HEK293 (cell line): Measurements from ENCODE around the gene CSMD2.

Source experiments
- CTCF ChIA-PET: fragments of 350-600 bp; formaldehyde crosslinking; extraction: SDS; loops from one replicate; lab custom pipeline; 2021; ENCODE audit warnings: antibody characterized with exemption; lab: Yijun Ruan, JAX
- POLR2A ChIA-PET: fragments of 300-600 bp; formaldehyde crosslinking; extraction: SDS; loops from one replicate; lab custom pipeline; 2020; ENCODE audit warnings: antibody characterized with exemption, inconsistent platforms; lab: Yijun Ruan, JAX
- H3K27ac ChIP-seq: fragments of 200-500 bp; sonication (Bioruptor generic); 2 replicates; pipeline ENCODE4 v1.5.1; 2014; ENCODE audit warnings: low read depth, low read length, control low read depth, inconsistent platforms; ENCODE audit errors: extremely low read depth
- H3K36me3 ChIP-seq, 2 experiments: fragments of 200-500 bp in 1 of 2; sonication (Bioruptor generic) in 1 of 2; 1 replicate in 1 of 2; 2 replicates in 1 of 2; pipeline ENCODE4 v1.5.1; 2014 to 2017; ENCODE audit warnings: inconsistent platforms in 2 of 2, low read length in 2 of 2; ENCODE audit not compliant: control insufficient read depth in 2 of 2, insufficient read depth in 1 of 2
- H3K4me1 ChIP-seq: fragments of 200-500 bp; sonication (Bioruptor generic); 2 replicates; pipeline ENCODE4 v1.5.1; 2014; ENCODE audit warnings: mild to moderate bottlenecking, low read length, inconsistent platforms; ENCODE audit not compliant: control insufficient read depth, insufficient read depth
- H3K4me3 ChIP-seq: 2 replicates; pipeline ENCODE4 v1.5.1; 2011; ENCODE audit warnings: low read depth, mild to moderate bottlenecking, control low read depth, low read length, moderate library complexity
- H3K9me3 ChIP-seq: fragments of 200-500 bp; sonication (Bioruptor generic); 2 replicates; pipeline ENCODE4 v1.5.1; 2014; ENCODE audit warnings: low read depth, low read length, inconsistent platforms; ENCODE audit not compliant: control insufficient read depth, insufficient read depth
- GLI4 ChIP-seq: fragments of 450-650 bp; formaldehyde crosslinking; IDR thresholded peaks from 2 replicates; pipeline ENCODE4 v1.5.1; 2016; ENCODE audit warnings: missing biosample characterization, missing genetic modification characterization
- IKZF3 ChIP-seq: fragments of 450-650 bp; IDR thresholded peaks from 2 replicates; pipeline ENCODE4 v1.5.0; 2018; ENCODE audit warnings: missing biosample characterization, mild to moderate bottlenecking, missing genetic modification characterization, moderate library complexity
- KLF9 ChIP-seq: fragments of 450-650 bp; formaldehyde crosslinking; IDR thresholded peaks from 2 replicates; pipeline ENCODE4 v1.5.1; 2016; ENCODE audit warnings: missing biosample characterization, missing genetic modification characterization, low read depth
- SALL2 ChIP-seq: fragments of 450-650 bp; formaldehyde crosslinking; IDR thresholded peaks from 2 replicates; pipeline ENCODE4 v1.5.0; 2017; ENCODE audit warnings: missing biosample characterization, mild to moderate bottlenecking, missing genetic modification characterization, borderline replicate concordance
- WT1 ChIP-seq: fragments of 450-650 bp; formaldehyde crosslinking; IDR thresholded peaks from 2 replicates; pipeline ENCODE4 v1.5.1; 2016; ENCODE audit warnings: missing biosample characterization, missing genetic modification characterization
- ZBTB21 ChIP-seq: fragments of 450-650 bp; formaldehyde crosslinking; IDR thresholded peaks from 2 replicates; pipeline ENCODE4 v1.5.1; 2017; ENCODE audit warnings: missing biosample characterization, missing genetic modification characterization
- ZNF140 ChIP-seq: fragments of 450-650 bp; formaldehyde crosslinking; IDR thresholded peaks from 2 replicates; pipeline ENCODE4 v1.5.1; 2016; ENCODE audit warnings: missing biosample characterization, missing genetic modification characterization
- ZNF23 ChIP-seq: fragments of 450-650 bp; formaldehyde crosslinking; IDR thresholded peaks from 2 replicates; pipeline ENCODE4 v1.5.1; 2016; ENCODE audit warnings: missing biosample characterization, missing genetic modification characterization, borderline replicate concordance
- ZNF24 ChIP-seq: fragments of 450-650 bp; formaldehyde crosslinking; IDR thresholded peaks from 2 replicates; pipeline ENCODE4 v1.5.1; 2016; ENCODE audit warnings: missing biosample characterization, missing genetic modification characterization
- ZNF248 ChIP-seq: fragments of 450-650 bp; formaldehyde crosslinking; IDR thresholded peaks from 2 replicates; pipeline ENCODE4 v1.5.1; 2017; ENCODE audit warnings: missing biosample characterization, missing genetic modification characterization
- ZNF280C ChIP-seq: fragments of 450-650 bp; formaldehyde crosslinking; IDR thresholded peaks from 2 replicates; pipeline ENCODE4 v1.5.1; 2016; ENCODE audit warnings: missing biosample characterization, missing genetic modification characterization
- ZNF350 ChIP-seq: fragments of 450-650 bp; formaldehyde crosslinking; IDR thresholded peaks from 2 replicates; pipeline ENCODE4 v1.5.0; 2017; ENCODE audit warnings: missing biosample characterization, mild to moderate bottlenecking, missing genetic modification characterization
- ZNF404 ChIP-seq: fragments of 450-650 bp; formaldehyde crosslinking; IDR thresholded peaks from 2 replicates; pipeline ENCODE4 v1.5.1; 2017; ENCODE audit warnings: missing biosample characterization, missing genetic modification characterization
- ZNF48 ChIP-seq: fragments of 450-650 bp; formaldehyde crosslinking; IDR thresholded peaks from 2 replicates; pipeline ENCODE4 v1.5.1; 2016; ENCODE audit warnings: missing biosample characterization, missing genetic modification characterization
- ZNF544 ChIP-seq: fragments of 450-650 bp; formaldehyde crosslinking; IDR thresholded peaks from 2 replicates; pipeline ENCODE4 v1.5.0; 2017; ENCODE audit warnings: missing biosample characterization, missing genetic modification characterization
- ZNF548 ChIP-seq: fragments of 450-650 bp; formaldehyde crosslinking; IDR thresholded peaks from 2 replicates; pipeline ENCODE4 v1.5.1; 2016; ENCODE audit warnings: missing biosample characterization, missing genetic modification characterization
- ZNF555 ChIP-seq: fragments of 450-650 bp; formaldehyde crosslinking; conservative IDR thresholded peaks from 2 replicates; pipeline ENCODE4 v1.5.1; 2017; ENCODE audit warnings: missing biosample characterization, mild to moderate bottlenecking, missing genetic modification characterization, inconsistent platforms
- ZNF596 ChIP-seq: fragments of 450-650 bp; IDR thresholded peaks from 2 replicates; pipeline ENCODE4 v1.5.0; 2018; ENCODE audit warnings: missing biosample characterization, mild to moderate bottlenecking, missing genetic modification characterization, moderate library complexity
- ZNF621 ChIP-seq: fragments of 450-650 bp; formaldehyde crosslinking; IDR thresholded peaks from 2 replicates; pipeline ENCODE4 v1.5.1; 2017; ENCODE audit warnings: missing biosample characterization, missing genetic modification characterization
- ZNF623 ChIP-seq: fragments of 450-650 bp; formaldehyde crosslinking; IDR thresholded peaks from 2 replicates; pipeline ENCODE4 v1.5.1; 2016; ENCODE audit warnings: missing biosample characterization, missing genetic modification characterization
- ZNF624 ChIP-seq: fragments of 450-650 bp; formaldehyde crosslinking; IDR thresholded peaks from 2 replicates; pipeline ENCODE4 v1.5.1; 2017; ENCODE audit warnings: missing biosample characterization, missing genetic modification characterization
- ZNF747 ChIP-seq: fragments of 450-650 bp; formaldehyde crosslinking; IDR thresholded peaks from 2 replicates; pipeline ENCODE4 v1.5.1; 2016; ENCODE audit warnings: missing biosample characterization, missing genetic modification characterization
- ZNF791 ChIP-seq: fragments of 450-650 bp; formaldehyde crosslinking; IDR thresholded peaks from 2 replicates; pipeline ENCODE4 v1.5.1; 2016; ENCODE audit warnings: missing biosample characterization, missing genetic modification characterization
- ZSCAN23 ChIP-seq: fragments of 450-650 bp; formaldehyde crosslinking; IDR thresholded peaks from 2 replicates; pipeline ENCODE4 v1.5.1; 2016; ENCODE audit warnings: missing biosample characterization, missing genetic modification characterization
- TF ChIP-seq, protein P1 (sequence below): fragments of 450-650 bp; formaldehyde crosslinking; IDR thresholded peaks from 2 replicates; pipeline ENCODE4 v1.5.1; 2016; ENCODE audit warnings: missing biosample characterization, missing genetic modification characterization

Gene CSMD2

DNA sequence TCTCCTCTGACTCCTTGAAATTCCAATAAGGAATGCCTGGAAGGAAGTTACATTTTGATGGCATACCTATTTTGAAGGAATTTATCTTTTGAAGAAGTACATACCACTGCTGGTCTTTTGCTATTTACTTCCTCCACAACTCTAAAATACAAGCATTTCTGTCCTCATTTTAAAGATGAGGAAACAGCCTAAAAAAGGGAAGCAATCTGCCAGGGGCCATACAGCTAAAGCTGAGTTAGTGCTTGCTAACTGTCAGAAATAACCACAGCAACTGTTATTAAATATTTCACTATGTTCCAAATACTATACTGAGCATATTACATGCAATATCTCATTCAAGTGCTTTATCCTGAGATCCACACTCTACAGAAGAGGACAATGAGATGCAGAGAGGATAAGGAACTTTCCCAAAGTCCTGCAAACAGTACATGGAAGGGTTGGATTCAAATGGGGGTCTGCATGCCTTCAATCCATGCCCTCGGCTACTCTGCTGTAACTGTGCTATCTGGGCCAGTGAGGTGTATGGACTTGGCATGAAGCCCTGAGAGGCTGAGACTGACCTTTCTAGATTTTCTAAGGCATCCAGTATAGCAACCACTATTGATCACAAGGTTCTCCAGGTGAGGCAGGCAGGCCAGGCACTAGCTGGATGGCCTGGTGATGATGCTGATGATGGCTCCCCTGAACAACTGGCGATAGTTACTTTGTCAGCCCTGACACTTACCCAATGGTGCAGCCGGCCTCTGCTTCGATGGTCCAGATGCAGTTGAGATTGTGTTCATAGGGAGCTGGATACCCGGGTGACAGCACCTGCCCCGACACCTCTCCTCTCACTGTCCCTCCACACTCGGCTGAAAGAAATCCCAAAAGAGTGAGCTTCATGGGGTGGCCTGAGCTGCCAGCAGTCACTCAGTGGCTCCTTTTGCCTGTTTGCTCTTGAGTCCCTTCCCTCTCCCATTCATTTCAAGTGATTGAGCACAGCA, 472.5 kb downstream of the CSMD2 start:
- H3K4me1 ChIP-seq, result no peaks in the 10 kb centered on the region
- no peak overlapping the region for H3K4me3 ChIP-seq
- TF ChIP-seq ZNF23 (tag by site-specific recombination) (no peak), SALL2 (no peak), ZSCAN23 (tag by site-specific recombination) (no peak), WT1 (tag by site-specific recombination) (no peak), ZNF404 (tag by site-specific recombination) (no peak), ZNF48 (tag by site-specific recombination) (no peak), ZNF596 (tag by site-specific recombination) (no peak), ZBTB21 (tag by site-specific recombination) (no peak), ZNF555 (tag by site-specific recombination) (no peak), ZNF140 (no peak), ZNF623 (no peak)
- H3K27ac ChIP-seq, result no peak overlapping the region
- ChIA-PET POLR2A (no interaction called here), CTCF (no interaction called here)
- no peaks in the 10 kb centered on the region for H3K9me3 ChIP-seq
- H3K36me3 ChIP-seq, result no peaks in the 10 kb centered on the region

DNA sequence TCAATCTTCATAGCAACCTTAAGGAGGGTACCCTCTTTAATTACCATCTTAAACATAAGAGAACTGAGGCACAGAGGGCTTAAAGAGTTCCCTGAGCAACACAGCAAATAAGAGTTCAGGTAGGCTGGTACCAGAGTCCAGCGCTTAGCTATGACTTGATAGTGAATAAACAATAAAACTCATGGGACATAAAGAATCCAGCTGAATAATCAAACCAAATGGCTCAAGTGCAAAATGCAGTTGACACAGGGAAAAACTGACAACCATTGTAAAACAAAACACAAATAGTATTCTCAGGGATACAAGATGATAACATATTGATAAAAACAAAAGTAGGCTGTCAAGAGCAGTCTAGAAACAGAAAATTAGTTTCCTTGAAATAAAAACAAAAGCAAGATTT, 478.0 kb downstream of the CSMD2 start:
- POLR2A ChIA-PET, result no interaction called here
- no peak overlapping the region for H3K4me3 ChIP-seq
- H3K9me3 ChIP-seq, result no peaks in the 10 kb centered on the region
- no peak for TF ChIP-seq ZNF350 (tag by site-specific recombination)
- TF ChIP-seq ZNF548 (tag by site-specific recombination), result no peak
- no peak for TF ChIP-seq ZNF280C (tag by site-specific recombination)
- no peak for TF ChIP-seq ZNF248 (tag by site-specific recombination)
- H3K27ac ChIP-seq, result no peak overlapping the region
- H3K4me1 ChIP-seq, result no peaks in the 10 kb centered on the region
- CTCF ChIA-PET, result interaction anchor here (0.6 to 0.7 kb wide), 2 partner anchors 15 to 56 kb away, joined by 3 read pairs; no protein-coding TSS in a partner anchor
- H3K36me3 ChIP-seq, result no peaks in the 10 kb centered on the region

GRCh38 chr1:33686551-33686950, 478.5 kb downstream of the CSMD2 start:
- CTCF ChIA-PET, result interaction anchor here (0.6 to 0.7 kb wide), 2 partner anchors 15 to 56 kb away, joined by 3 read pairs; no protein-coding TSS in a partner anchor
- no peaks in the 10 kb centered on the region for H3K4me1 ChIP-seq
- POLR2A ChIA-PET, result no interaction called here
- TF ChIP-seq ZNF623 (no peak), GLI4 (tag by site-specific recombination) (no peak)
- TF ChIP-seq, all 188 proteins: peak for 0
- no peak overlapping the region for H3K27ac ChIP-seq
- no peaks in the 10 kb centered on the region for H3K36me3 ChIP-seq
- H3K9me3 ChIP-seq, result no peaks in the 10 kb centered on the region
- H3K4me3 ChIP-seq, result no peak overlapping the region

DNA sequence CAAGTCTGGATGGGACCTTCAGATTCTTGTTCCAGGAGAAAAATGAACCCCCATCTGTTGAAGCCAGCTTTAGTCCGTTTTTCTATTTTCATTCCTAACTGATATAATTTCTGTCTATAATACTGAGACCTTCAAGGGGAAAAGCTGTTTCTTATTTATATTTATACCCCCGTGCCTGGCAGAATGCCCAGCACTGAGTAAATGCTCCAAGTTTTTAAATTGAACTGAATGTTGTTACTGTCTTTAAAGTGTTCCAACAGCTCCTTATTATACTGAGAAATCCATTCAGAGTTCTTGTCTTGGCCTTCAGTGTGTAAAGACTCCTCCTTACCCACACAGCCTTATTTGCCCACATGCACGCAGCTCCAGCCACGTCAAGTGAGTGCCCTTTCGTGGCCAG, 479.8 kb downstream of the CSMD2 start:
- Histone ChIP-seq H3K9me3 (no peaks in the 10 kb centered on the region), H3K36me3 (no peaks in the 10 kb centered on the region), H3K4me3 (no peak overlapping the region), H3K4me1 (no peaks in the 10 kb centered on the region), H3K27ac (no peak overlapping the region)
- ChIA-PET POLR2A (no interaction called here), CTCF (interaction anchor here (0.7 to 1.3 kb wide), 2 partner anchors 52 to 424 kb away, joined by 3 read pairs; no protein-coding TSS in a partner anchor)
- TF ChIP-seq ZNF621 (tag by site-specific recombination) (no peak), ZNF544 (tag by site-specific recombination) (no peak), ZNF747 (tag by site-specific recombination) (no peak), IKZF3 (no peak), ZNF791 (tag by site-specific recombination) (no peak), KLF9 (no peak), ZNF624 (tag by site-specific recombination) (no peak), ZNF24 (tag by site-specific recombination) (no peak)
- TF ChIP-seq, protein P1, sequence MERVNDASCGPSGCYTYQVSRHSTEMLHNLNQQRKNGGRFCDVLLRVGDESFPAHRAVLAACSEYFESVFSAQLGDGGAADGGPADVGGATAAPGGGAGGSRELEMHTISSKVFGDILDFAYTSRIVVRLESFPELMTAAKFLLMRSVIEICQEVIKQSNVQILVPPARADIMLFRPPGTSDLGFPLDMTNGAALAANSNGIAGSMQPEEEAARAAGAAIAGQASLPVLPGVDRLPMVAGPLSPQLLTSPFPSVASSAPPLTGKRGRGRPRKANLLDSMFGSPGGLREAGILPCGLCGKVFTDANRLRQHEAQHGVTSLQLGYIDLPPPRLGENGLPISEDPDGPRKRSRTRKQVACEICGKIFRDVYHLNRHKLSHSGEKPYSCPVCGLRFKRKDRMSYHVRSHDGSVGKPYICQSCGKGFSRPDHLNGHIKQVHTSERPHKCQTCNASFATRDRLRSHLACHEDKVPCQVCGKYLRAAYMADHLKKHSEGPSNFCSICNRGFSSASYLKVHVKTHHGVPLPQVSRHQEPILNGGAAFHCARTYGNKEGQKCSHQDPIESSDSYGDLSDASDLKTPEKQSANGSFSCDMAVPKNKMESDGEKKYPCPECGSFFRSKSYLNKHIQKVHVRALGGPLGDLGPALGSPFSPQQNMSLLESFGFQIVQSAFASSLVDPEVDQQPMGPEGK (tag by site-specific recombination), result no peak
